Kidney (tissue), 14 donors: ENCODE data around the gene TRAIP. TPM values are rescaled to one million over a fixed set of nuclear protein-coding genes. Genes with fewer than 3 reads are reported as not detected.
A peak's percentile ranks its signal among the peaks of the same experiment; 100 is the strongest.

Experiments used
- DNase-seq, 5 donors: peaks; one replicate each; pipeline ENCODE4 v3.0.0-alpha.2; 2013 to 2020
- FAIRE-seq: peaks from 2 replicates; lab custom pipeline; 2012; peaks lifted over from hg19 to GRCh38; lab: Jason Lieb, UNC
- H3K27ac ChIP-seq, 2 donors: one replicate each; pipeline ENCODE4 v1.7.0; 2013; ENCODE audit warnings: low read depth in 2 of 2, low read length in 2 of 2, inconsistent platforms in 1 of 2
- H3K27me3 ChIP-seq: one replicate; pipeline ENCODE4 v1.7.1; 2013; ENCODE audit warnings: low read length, inconsistent platforms; ENCODE audit not compliant: control insufficient read depth, insufficient read depth
- H3K36me3 ChIP-seq, 3 donors: one replicate each; pipeline versions ENCODE4 v1.7.0 to v1.7.1; 2013; ENCODE audit warnings: low read length in 3 of 3, control low read depth in 1 of 3, inconsistent platforms in 1 of 3; ENCODE audit not compliant: insufficient read depth in 3 of 3, control insufficient read depth in 2 of 3
- H3K4me1 ChIP-seq, 3 donors: one replicate each; pipeline versions ENCODE4 v1.7.0 to v1.7.1; 2013; ENCODE audit warnings: low read length in 3 of 3, inconsistent platforms in 1 of 3, low read depth in 1 of 3; ENCODE audit not compliant: control insufficient read depth in 2 of 3, insufficient read depth in 2 of 3
- H3K4me3 ChIP-seq, 3 donors: one replicate each; pipeline versions ENCODE4 v1.7.0 to v1.8.1; 2013; ENCODE audit warnings: low read length in 3 of 3, control low read depth in 1 of 3, inconsistent platforms in 1 of 3
- H3K9ac ChIP-seq, 3 donors: one replicate each; pipeline versions ENCODE4 v1.7.0 to v1.7.1; 2013; ENCODE audit warnings: low read length in 3 of 3, control low read depth in 1 of 3, inconsistent platforms in 1 of 3
- H3K9me3 ChIP-seq, 3 donors: one replicate each; pipeline versions ENCODE4 v1.7.0 to v1.7.1; 2013; ENCODE audit warnings: low read length in 3 of 3, control low read depth in 1 of 3, inconsistent platforms in 1 of 3; ENCODE audit not compliant: control insufficient read depth in 2 of 3, insufficient read depth in 1 of 3
- intact Hi-C: fragments of 100-400 bp; cut with DNase I; formaldehyde crosslinking; loops from one replicate; pipeline ENCODE4 v1.11.1; 2022
- polyA plus RNA-seq: library from polyadenylated mRNA; stranded (reverse); fragments of 350-450 nt; fragmentation: Illumina TruSeq; extraction: RNeasy Lipid Tissue Mini Kit (QIAGEN cat#74804); gene quantifications from one replicate; pipeline ENCODE4 v1.2.3, GENCODE V29; 2014; ENCODE audit warnings: low read depth, low replicate concordance; ENCODE audit not compliant: insufficient read depth
- total RNA-seq: library from RNA; stranded (reverse); fragmentation: NEBNext Ultra II Directional; extraction: Animal tissue kit (Norgen Biotek cat#: 25700); gene quantifications from one replicate; pipeline ENCODE4 v1.2.1, GENCODE V29; 2021
- TF ChIP-seq, protein P1 (sequence below): IDR thresholded peaks from 3 replicates; pipeline ENCODE4 v1.5.1; 2012; ENCODE audit warnings: mild to moderate bottlenecking, moderate library complexity, borderline replicate concordance; ENCODE audit not compliant: insufficient read depth; ENCODE audit errors: extremely low read depth
- donor health status: control.
- donor health status: control.
- donor health status: control.
- donor health status: control.
- donor health status: control.
- donor health status: DM: yes; HTN: yes; CAD: no.
- donor health status: Normal renal cell carcinoma (clear cell type).

Gene TRAIP
- total and polyA plus RNA-seq, 2 donors from 2014 or later, result 0.71 to 1.9 TPM

DNA sequence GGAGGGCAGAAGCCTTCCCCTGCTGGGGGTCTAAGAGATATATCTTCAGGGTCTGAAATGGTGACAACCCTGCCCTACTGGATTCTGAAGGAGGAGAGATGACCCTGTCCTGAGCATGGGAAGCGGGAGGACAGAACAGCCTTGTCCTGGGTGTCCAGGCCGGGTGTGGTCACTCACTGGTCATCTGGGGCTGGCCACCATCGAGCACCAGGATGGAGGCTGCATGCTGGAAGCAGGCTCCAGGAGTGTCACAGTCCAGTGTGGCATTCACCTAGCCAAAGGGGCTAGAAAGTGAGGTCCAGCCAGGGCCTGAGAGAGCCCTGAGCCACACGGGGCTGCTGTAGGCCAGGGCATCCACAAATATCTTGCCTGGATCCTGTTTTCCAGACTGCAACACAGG lies 61.9 kb downstream of the TRAIP start:
- H3K4me3 ChIP-seq, result no peak overlapping the region
- no peaks in the 10 kb centered on the region for H3K36me3 ChIP-seq
- no peak for DNase-seq
- no peaks in the 10 kb centered on the region for H3K9me3 ChIP-seq
- no peak for FAIRE-seq
- intact Hi-C loops, result no loop called here
- no peak overlapping the region for H3K9ac ChIP-seq
- no peaks in the 10 kb centered on the region for H3K4me1 ChIP-seq
- no peak overlapping the region for H3K27ac ChIP-seq
- TF ChIP-seq, protein P1, sequence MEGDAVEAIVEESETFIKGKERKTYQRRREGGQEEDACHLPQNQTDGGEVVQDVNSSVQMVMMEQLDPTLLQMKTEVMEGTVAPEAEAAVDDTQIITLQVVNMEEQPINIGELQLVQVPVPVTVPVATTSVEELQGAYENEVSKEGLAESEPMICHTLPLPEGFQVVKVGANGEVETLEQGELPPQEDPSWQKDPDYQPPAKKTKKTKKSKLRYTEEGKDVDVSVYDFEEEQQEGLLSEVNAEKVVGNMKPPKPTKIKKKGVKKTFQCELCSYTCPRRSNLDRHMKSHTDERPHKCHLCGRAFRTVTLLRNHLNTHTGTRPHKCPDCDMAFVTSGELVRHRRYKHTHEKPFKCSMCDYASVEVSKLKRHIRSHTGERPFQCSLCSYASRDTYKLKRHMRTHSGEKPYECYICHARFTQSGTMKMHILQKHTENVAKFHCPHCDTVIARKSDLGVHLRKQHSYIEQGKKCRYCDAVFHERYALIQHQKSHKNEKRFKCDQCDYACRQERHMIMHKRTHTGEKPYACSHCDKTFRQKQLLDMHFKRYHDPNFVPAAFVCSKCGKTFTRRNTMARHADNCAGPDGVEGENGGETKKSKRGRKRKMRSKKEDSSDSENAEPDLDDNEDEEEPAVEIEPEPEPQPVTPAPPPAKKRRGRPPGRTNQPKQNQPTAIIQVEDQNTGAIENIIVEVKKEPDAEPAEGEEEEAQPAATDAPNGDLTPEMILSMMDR, result no peak
- H3K27me3 ChIP-seq, result no peaks in the 10 kb centered on the region

GRCh38 chr3:49793486-49794085 lies 62.8 kb downstream of the TRAIP start:
- DNase-seq, result peak in 1 of 5 donors; percentile 25
- H3K36me3 ChIP-seq, result no peaks in the 10 kb centered on the region
- no peaks in the 10 kb centered on the region for H3K9me3 ChIP-seq
- intact Hi-C loops, result no loop called here
- no peaks in the 10 kb centered on the region for H3K27me3 ChIP-seq
- H3K4me1 ChIP-seq, result no peaks in the 10 kb centered on the region
- no peak for FAIRE-seq
- no peak overlapping the region for H3K27ac ChIP-seq
- no peak overlapping the region for H3K4me3 ChIP-seq
- no peak overlapping the region for H3K9ac ChIP-seq
- TF ChIP-seq, protein P1, result no peak

- FAIRE-seq (no peak), DNase-seq (no peak)
- Histone ChIP-seq H3K9me3 (no peaks in the 10 kb centered on the region), H3K9ac (no peak overlapping the region), H3K4me3 (no peak overlapping the region), H3K36me3 (no peaks in the 10 kb centered on the region), H3K4me1 (no peaks in the 10 kb centered on the region), H3K27me3 (no peaks in the 10 kb centered on the region), H3K27ac (no peak overlapping the region)
- TF ChIP-seq, protein P1, result no peak
- intact Hi-C loops, result no loop called here
These were observed 63.8 kb downstream of the TRAIP start for GRCh38 chr3:49792371-49793150.
